ENCODE results near the gene NDUFA6. TPM values are rescaled to one million over a fixed set of nuclear protein-coding genes. Genes with fewer than 3 reads are reported as not detected.

NDUFA6 gene
- polyA plus RNA-seq, 2 of the 4 experiments (the other 2 are of a cell fraction) = 79.1 to 99.0 TPM

- DNase-seq (ENCODE audit: low read depth in 1 of 2, low spot score in 1 of 2) = no peak
- Histone ChIP-seq H3K4me1 (peaks cover 4% of the 10 kb centered on the region; the same call in 1 of the 3 replicates), H3K4me2 (peak overlapping the region; percentile 97), H3K27ac (peak overlapping the region; percentile 72 to 89), H3K9me3 (peaks cover 7% of the 10 kb centered on the region; the same call in 1 of the 3 replicates), H3K4me3 (peak overlapping the region; percentile 56)
- peak in 1 of 2 experiments; percentile 1; a peak in 1 of 6 replicates for ATAC-seq
- FAIRE-seq = no peak
- TF ChIP-seq, protein P1, sequence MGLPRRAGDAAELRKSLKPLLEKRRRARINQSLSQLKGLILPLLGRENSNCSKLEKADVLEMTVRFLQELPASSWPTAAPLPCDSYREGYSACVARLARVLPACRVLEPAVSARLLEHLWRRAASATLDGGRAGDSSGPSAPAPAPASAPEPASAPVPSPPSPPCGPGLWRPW (IDR thresholded peaks at IDR 0.05) = no peak
- no peak for TF ChIP-seq ESRRA (IDR thresholded peaks at IDR 0.05; ENCODE audit: borderline replicate concordance, low read length)
- TF ChIP-seq CBX2 (IDR thresholded peaks at IDR 0.05; ENCODE audit: borderline replicate concordance, low read depth) = no peak
- no peak for TF ChIP-seq CBX8 (IDR thresholded peaks at IDR 0.05)
- no peak for TF ChIP-seq RFX5 (IDR thresholded peaks at IDR 0.05)
- no peak for TF ChIP-seq RNF2 (IDR thresholded peaks at IDR 0.05; ENCODE audit: borderline replicate concordance, low read depth)
- no peak for TF ChIP-seq RAD21 (conservative IDR thresholded peaks at IDR 0.05 in 1 of 2, IDR thresholded peaks at IDR 0.05 in 1 of 2)
- no peak for TF ChIP-seq KDM1A (IDR thresholded peaks at IDR 0.05; ENCODE audit: low read depth)
- TF ChIP-seq GATA3 (IDR thresholded peaks at IDR 0.05; ENCODE audit: borderline replicate concordance) = no peak
- no peak for TF ChIP-seq FOXS1 (CRISPR knock-in tag; IDR thresholded peaks at IDR 0.05)
- TF ChIP-seq JUNB (IDR thresholded peaks at IDR 0.05) = no peak
- TF ChIP-seq ELK1 (IDR thresholded peaks at IDR 0.05; ENCODE audit: low read depth, low read length) = no peak
- no peak for TF ChIP-seq SREBF2 (IDR thresholded peaks at IDR 0.05)
- TF ChIP-seq, protein P2, sequence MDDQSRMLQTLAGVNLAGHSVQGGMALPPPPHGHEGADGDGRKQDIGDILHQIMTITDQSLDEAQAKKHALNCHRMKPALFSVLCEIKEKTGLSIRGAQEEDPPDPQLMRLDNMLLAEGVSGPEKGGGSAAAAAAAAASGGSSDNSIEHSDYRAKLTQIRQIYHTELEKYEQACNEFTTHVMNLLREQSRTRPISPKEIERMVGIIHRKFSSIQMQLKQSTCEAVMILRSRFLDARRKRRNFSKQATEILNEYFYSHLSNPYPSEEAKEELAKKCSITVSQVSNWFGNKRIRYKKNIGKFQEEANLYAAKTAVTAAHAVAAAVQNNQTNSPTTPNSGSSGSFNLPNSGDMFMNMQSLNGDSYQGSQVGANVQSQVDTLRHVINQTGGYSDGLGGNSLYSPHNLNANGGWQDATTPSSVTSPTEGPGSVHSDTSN (IDR thresholded peaks at IDR 0.05) = no peak
- no peak for TF ChIP-seq HEYL (CRISPR knock-in tag; IDR thresholded peaks at IDR 0.05)
- TF ChIP-seq CHD2 (IDR thresholded peaks at IDR 0.05; ENCODE audit: low read length, partially characterized antibody) = no peak
- TF ChIP-seq MYC (IDR thresholded peaks at IDR 0.05; ENCODE audit: borderline replicate concordance, low read length) = no peak
- TF ChIP-seq ZFP36 (IDR thresholded peaks at IDR 0.05; ENCODE audit: borderline replicate concordance, partially characterized antibody) = no peak
- TF ChIP-seq, protein P3, sequence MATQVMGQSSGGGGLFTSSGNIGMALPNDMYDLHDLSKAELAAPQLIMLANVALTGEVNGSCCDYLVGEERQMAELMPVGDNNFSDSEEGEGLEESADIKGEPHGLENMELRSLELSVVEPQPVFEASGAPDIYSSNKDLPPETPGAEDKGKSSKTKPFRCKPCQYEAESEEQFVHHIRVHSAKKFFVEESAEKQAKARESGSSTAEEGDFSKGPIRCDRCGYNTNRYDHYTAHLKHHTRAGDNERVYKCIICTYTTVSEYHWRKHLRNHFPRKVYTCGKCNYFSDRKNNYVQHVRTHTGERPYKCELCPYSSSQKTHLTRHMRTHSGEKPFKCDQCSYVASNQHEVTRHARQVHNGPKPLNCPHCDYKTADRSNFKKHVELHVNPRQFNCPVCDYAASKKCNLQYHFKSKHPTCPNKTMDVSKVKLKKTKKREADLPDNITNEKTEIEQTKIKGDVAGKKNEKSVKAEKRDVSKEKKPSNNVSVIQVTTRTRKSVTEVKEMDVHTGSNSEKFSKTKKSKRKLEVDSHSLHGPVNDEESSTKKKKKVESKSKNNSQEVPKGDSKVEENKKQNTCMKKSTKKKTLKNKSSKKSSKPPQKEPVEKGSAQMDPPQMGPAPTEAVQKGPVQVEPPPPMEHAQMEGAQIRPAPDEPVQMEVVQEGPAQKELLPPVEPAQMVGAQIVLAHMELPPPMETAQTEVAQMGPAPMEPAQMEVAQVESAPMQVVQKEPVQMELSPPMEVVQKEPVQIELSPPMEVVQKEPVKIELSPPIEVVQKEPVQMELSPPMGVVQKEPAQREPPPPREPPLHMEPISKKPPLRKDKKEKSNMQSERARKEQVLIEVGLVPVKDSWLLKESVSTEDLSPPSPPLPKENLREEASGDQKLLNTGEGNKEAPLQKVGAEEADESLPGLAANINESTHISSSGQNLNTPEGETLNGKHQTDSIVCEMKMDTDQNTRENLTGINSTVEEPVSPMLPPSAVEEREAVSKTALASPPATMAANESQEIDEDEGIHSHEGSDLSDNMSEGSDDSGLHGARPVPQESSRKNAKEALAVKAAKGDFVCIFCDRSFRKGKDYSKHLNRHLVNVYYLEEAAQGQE (IDR thresholded peaks at IDR 0.05) = no peak
- TF ChIP-seq ZNF302 (CRISPR knock-in tag; IDR thresholded peaks at IDR 0.05) = no peak
- CTCF ChIA-PET = interaction anchor here (0.7 to 2.9 kb wide), 29 partner anchors 11 to 458 kb away, joined by 3 to 32 read pairs (median 4); partner anchors contain the start of gene SMDT1
- POLR2A ChIA-PET = interaction anchor here (1.3 to 2.4 kb wide), 3 partner anchors 12 to 93 kb away, joined by 3 to 18 read pairs (median 4); partner anchors contain the start of genes SMDT1 and WBP2NL
- WGBS (ENCODE audit: missing lambda C conversion rate) = 41% methylated on average over 7 of the region's 7 CpGs
These were observed 847 bp upstream of the NDUFA6 start for GRCh38 chr22:42091455-42091782.

- CTCF ChIA-PET = no interaction called here
- TF ChIP-seq RAD21 (conservative IDR thresholded peaks at IDR 0.05 in 1 of 2, IDR thresholded peaks at IDR 0.05 in 1 of 2) (no peak), CHD4 (IDR thresholded peaks at IDR 0.05; ENCODE audit: borderline replicate concordance) (no peak), FOXS1 (CRISPR knock-in tag; IDR thresholded peaks at IDR 0.05) (no peak), NR3C1 (IDR thresholded peaks at IDR 0.05) (no peak), JUNB (IDR thresholded peaks at IDR 0.05) (no peak), MAZ (IDR thresholded peaks at IDR 0.05; ENCODE audit: borderline replicate concordance, low read depth, low read length) (no peak), SMC3 (IDR thresholded peaks at IDR 0.05) (no peak), RNF2 (IDR thresholded peaks at IDR 0.05; ENCODE audit: borderline replicate concordance, low read depth) (no peak), RFX5 (IDR thresholded peaks at IDR 0.05) (no peak), BCL3 (IDR thresholded peaks at IDR 0.05) (no peak), CHD2 (IDR thresholded peaks at IDR 0.05; ENCODE audit: low read length, partially characterized antibody) (no peak), HEYL (CRISPR knock-in tag; IDR thresholded peaks at IDR 0.05) (no peak), CBX8 (IDR thresholded peaks at IDR 0.05) (no peak)
- Histone ChIP-seq H3K9me3 (peaks cover 7% of the 10 kb centered on the region; the same call in 1 of the 3 replicates), H3K4me2 (no peak overlapping the region), H3K27ac (no peak overlapping the region), H3K4me1 (no peaks in the 10 kb centered on the region), H3K4me3 (no peak overlapping the region)
- no peak for DNase-seq (ENCODE audit: low read depth in 1 of 2, low spot score in 1 of 2)
- WGBS (ENCODE audit: missing lambda C conversion rate) = 80% methylated on average over 6 of the region's 6 CpGs
- POLR2A ChIA-PET = no interaction called here
- FAIRE-seq = no peak
- no peak for ATAC-seq
These were observed 4.5 kb downstream of the NDUFA6 start for GRCh38 chr22:42086051-42086450.

Measured in A549 (cell line).